Mucosa of rectum (tissue), 2 donors: ENCODE data around the gene DYRK3.

Source experiments
- H3K27ac ChIP-seq, 2 donors: one replicate each; pipeline ENCODE4 v1.7.0; 2013; ENCODE audit warnings: inconsistent platforms in 2 of 2, low read depth in 2 of 2, low read length in 2 of 2
- H3K27me3 ChIP-seq, 2 donors: one replicate each; pipeline ENCODE4 v1.7.0; 2013; ENCODE audit warnings: low read length in 2 of 2; ENCODE audit not compliant: control insufficient read depth in 2 of 2, insufficient read depth in 2 of 2
- H3K36me3 ChIP-seq, 2 donors: one replicate each; pipeline ENCODE4 v1.7.0; 2013; ENCODE audit warnings: low read length in 2 of 2; ENCODE audit not compliant: control insufficient read depth in 2 of 2, insufficient read depth in 2 of 2
- H3K4me1 ChIP-seq, 2 donors: one replicate each; pipeline ENCODE4 v1.7.0; 2013; ENCODE audit warnings: low read length in 2 of 2, mild to moderate bottlenecking in 1 of 2; ENCODE audit not compliant: control insufficient read depth in 2 of 2, insufficient read depth in 2 of 2
- H3K4me3 ChIP-seq, 2 donors: one replicate each; pipeline ENCODE4 v1.7.0; 2013; ENCODE audit warnings: low read length in 2 of 2
- H3K9ac ChIP-seq, 2 donors: one replicate each; pipeline ENCODE4 v1.7.0; 2013; ENCODE audit warnings: low read length in 2 of 2, low read depth in 1 of 2, mild to moderate bottlenecking in 1 of 2
- H3K9me3 ChIP-seq, 2 donors: one replicate each; pipeline ENCODE4 v1.7.0; 2013; ENCODE audit warnings: low read length in 2 of 2; ENCODE audit not compliant: control insufficient read depth in 2 of 2
- donor health status: healthy.
- donor health status: Normal muscosa, but diverticular disease.

The DYRK3 gene

GRCh38 chr1:206696812-206697585, 61.7 kb downstream of the DYRK3 start:
- Histone ChIP-seq H3K4me3 (no peak overlapping the region), H3K9ac (no peak overlapping the region), H3K27ac (no peak overlapping the region), H3K9me3 (no peaks in the 10 kb centered on the region), H3K36me3 (peaks cover 0 to 7% of the 10 kb centered on the region in 2 donors), H3K4me1 (peaks cover 24 to 29% of the 10 kb centered on the region in 2 donors), H3K27me3 (no peaks in the 10 kb centered on the region)

- Histone ChIP-seq H3K9me3 (no peaks in the 10 kb centered on the region), H3K4me3 (no peak overlapping the region), H3K27ac (no peak overlapping the region), H3K36me3 (peaks cover 0 to 10% of the 10 kb centered on the region in 2 donors), H3K9ac (no peak overlapping the region), H3K27me3 (no peaks in the 10 kb centered on the region), H3K4me1 (peaks cover 17 to 21% of the 10 kb centered on the region in 2 donors)
These were observed 62.7 kb downstream of the DYRK3 start for GRCh38 chr1:206698011-206698410.
